Measurements from ENCODE around the gene TUT4.

TUT4 gene

GRCh38 chr1:52469108-52469507 lies 83.8 kb downstream of the TUT4 start:
- TF ChIP-seq REST (IDR thresholded peaks at IDR 0.05; ENCODE audit: insufficient read depth in 1 of 2, low read depth in 2 of 2, low read length in 2 of 2) (no peak), POLR2AphosphoS5 (IDR thresholded peaks at IDR 0.05; ENCODE audit: low read depth, low read length) (no peak), FOXP2 (optimal IDR thresholded peaks at IDR 0.05; ENCODE audit: borderline replicate concordance, extremely low read depth, extremely low read length, insufficient read depth) (no peak), SIN3A (IDR thresholded peaks at IDR 0.05; ENCODE audit: borderline replicate concordance, insufficient read depth, low read length) (no peak), TAF1 (IDR thresholded peaks at IDR 0.05; ENCODE audit: borderline replicate concordance, insufficient read depth, low read length) (no peak)

- TF ChIP-seq TAF1 (IDR thresholded peaks at IDR 0.05; ENCODE audit: borderline replicate concordance, insufficient read depth, low read length) (no peak), SIN3A (IDR thresholded peaks at IDR 0.05; ENCODE audit: borderline replicate concordance, insufficient read depth, low read length) (no peak), POLR2AphosphoS5 (IDR thresholded peaks at IDR 0.05; ENCODE audit: low read depth, low read length) (no peak), FOXP2 (optimal IDR thresholded peaks at IDR 0.05; ENCODE audit: borderline replicate concordance, extremely low read depth, extremely low read length, insufficient read depth) (no peak), REST (IDR thresholded peaks at IDR 0.05; ENCODE audit: insufficient read depth in 1 of 2, low read depth in 2 of 2, low read length in 2 of 2) (no peak)
Measured at GRCh38 chr1:52463891-52464290, 89.0 kb downstream of the TUT4 start.

GRCh38 chr1:52461821-52462220 lies 91.1 kb downstream of the TUT4 start:
- no peak for TF ChIP-seq REST (IDR thresholded peaks at IDR 0.05; ENCODE audit: insufficient read depth in 1 of 2, low read depth in 2 of 2, low read length in 2 of 2)
- TF ChIP-seq POLR2AphosphoS5 (IDR thresholded peaks at IDR 0.05; ENCODE audit: low read depth, low read length): no peak
- TF ChIP-seq SIN3A (IDR thresholded peaks at IDR 0.05; ENCODE audit: borderline replicate concordance, insufficient read depth, low read length): no peak
- TF ChIP-seq FOXP2 (optimal IDR thresholded peaks at IDR 0.05; ENCODE audit: borderline replicate concordance, extremely low read depth, extremely low read length, insufficient read depth): no peak
- TF ChIP-seq TAF1 (IDR thresholded peaks at IDR 0.05; ENCODE audit: borderline replicate concordance, insufficient read depth, low read length): no peak

- TF ChIP-seq REST (IDR thresholded peaks at IDR 0.05; ENCODE audit: insufficient read depth in 1 of 2, low read depth in 2 of 2, low read length in 2 of 2) (no peak), FOXP2 (optimal IDR thresholded peaks at IDR 0.05; ENCODE audit: borderline replicate concordance, extremely low read depth, extremely low read length, insufficient read depth) (no peak)
Measured at GRCh38 chr1:52460694-52461093, 92.2 kb downstream of the TUT4 start.

- TF ChIP-seq SIN3A (IDR thresholded peaks at IDR 0.05; ENCODE audit: borderline replicate concordance, insufficient read depth, low read length) (no peak), POLR2AphosphoS5 (IDR thresholded peaks at IDR 0.05; ENCODE audit: low read depth, low read length) (no peak)
Measured at GRCh38 chr1:52455686-52456085, 97.2 kb downstream of the TUT4 start.

Data from PFSK-1 (cell line).